Body of pancreas (tissue), 4 donors: Measurements from ENCODE around the gene DRC1.

Experiments used
- CTCF ChIP-seq, 7 experiments: fragments of 450-650 bp in 4 of 7; fragments of 200-600 bp in 3 of 7; sonication (generic) in 3 of 7; IDR thresholded peaks; one replicate each; pipeline ENCODE4 v1.5.1; 2016 to 2019; ENCODE audit warnings: antibody characterized with exemption in 7 of 7
- POLR2A ChIP-seq, 3 donors: fragments of 450-650 bp; IDR thresholded peaks; one replicate each; pipeline ENCODE4 v1.6.1; 2016; ENCODE audit warnings: antibody characterized with exemption in 3 of 3, mild to moderate bottlenecking in 2 of 3

GRCh38 chr2:26469092-26469710 is 67.5 kb downstream of the DRC1 start:
- TF ChIP-seq CTCF (IDR thresholded peaks at IDR 0.05): peak; percentile 12 to 64 (median 54)
- TF ChIP-seq POLR2A (IDR thresholded peaks at IDR 0.05): no peak
